Breast epithelium (tissue), 3 donors: ENCODE data around the gene TAF5L.

Experiments used
- CTCF ChIP-seq, 3 donors: fragments of 450-650 bp; IDR thresholded peaks; one replicate each; pipeline ENCODE4 v1.5.1; 2016 to 2017; ENCODE audit warnings: antibody characterized with exemption in 3 of 3, mild to moderate bottlenecking in 3 of 3, moderate library complexity in 3 of 3
- POLR2AphosphoS5 ChIP-seq, 3 donors: sonication (generic); formaldehyde crosslinking; IDR thresholded peaks; one replicate each; pipeline ENCODE4 v1.6.1; 2017; ENCODE audit warnings: antibody characterized with exemption in 3 of 3

GRCh38 chr1:229642376-229642775, 16.5 kb upstream of the TAF5L start:
- TF ChIP-seq CTCF (IDR thresholded peaks at IDR 0.05) (no peak), POLR2AphosphoS5 (IDR thresholded peaks at IDR 0.05) (no peak)
